Kidney (tissue), 14 donors: ENCODE measurements around the gene EHD4. TPM values are rescaled to one million over a fixed set of nuclear protein-coding genes. Genes with fewer than 3 reads are reported as not detected.

Experiments
- DNase-seq, 5 donors: peaks; one replicate each; pipeline ENCODE4 v3.0.0-alpha.2; 2013 to 2020
- FAIRE-seq: peaks from 2 replicates; lab custom pipeline; 2012; peaks lifted over from hg19 to GRCh38; lab: Jason Lieb, UNC
- H3K27ac ChIP-seq, 2 donors: one replicate each; pipeline ENCODE4 v1.7.0; 2013; ENCODE audit warnings: low read depth in 2 of 2, low read length in 2 of 2, inconsistent platforms in 1 of 2
- H3K27me3 ChIP-seq: one replicate; pipeline ENCODE4 v1.7.1; 2013; ENCODE audit warnings: low read length, inconsistent platforms; ENCODE audit not compliant: control insufficient read depth, insufficient read depth
- H3K36me3 ChIP-seq, 3 donors: one replicate each; pipeline versions ENCODE4 v1.7.0 to v1.7.1; 2013; ENCODE audit warnings: low read length in 3 of 3, control low read depth in 1 of 3, inconsistent platforms in 1 of 3; ENCODE audit not compliant: insufficient read depth in 3 of 3, control insufficient read depth in 2 of 3
- H3K4me1 ChIP-seq, 3 donors: one replicate each; pipeline versions ENCODE4 v1.7.0 to v1.7.1; 2013; ENCODE audit warnings: low read length in 3 of 3, inconsistent platforms in 1 of 3, low read depth in 1 of 3; ENCODE audit not compliant: control insufficient read depth in 2 of 3, insufficient read depth in 2 of 3
- H3K4me3 ChIP-seq, 3 donors: one replicate each; pipeline versions ENCODE4 v1.7.0 to v1.8.1; 2013; ENCODE audit warnings: low read length in 3 of 3, control low read depth in 1 of 3, inconsistent platforms in 1 of 3
- H3K9ac ChIP-seq, 3 donors: one replicate each; pipeline versions ENCODE4 v1.7.0 to v1.7.1; 2013; ENCODE audit warnings: low read length in 3 of 3, control low read depth in 1 of 3, inconsistent platforms in 1 of 3
- H3K9me3 ChIP-seq, 3 donors: one replicate each; pipeline versions ENCODE4 v1.7.0 to v1.7.1; 2013; ENCODE audit warnings: low read length in 3 of 3, control low read depth in 1 of 3, inconsistent platforms in 1 of 3; ENCODE audit not compliant: control insufficient read depth in 2 of 3, insufficient read depth in 1 of 3
- intact Hi-C: fragments of 100-400 bp; cut with DNase I; formaldehyde crosslinking; loops from one replicate; pipeline ENCODE4 v1.11.1; 2022
- polyA plus RNA-seq: library from polyadenylated mRNA; stranded (reverse); fragments of 350-450 nt; fragmentation: Illumina TruSeq; extraction: RNeasy Lipid Tissue Mini Kit (QIAGEN cat#74804); gene quantifications from one replicate; pipeline ENCODE4 v1.2.3, GENCODE V29; 2014; ENCODE audit warnings: low read depth, low replicate concordance; ENCODE audit not compliant: insufficient read depth
- total RNA-seq: library from RNA; stranded (reverse); fragmentation: NEBNext Ultra II Directional; extraction: Animal tissue kit (Norgen Biotek cat#: 25700); gene quantifications from one replicate; pipeline ENCODE4 v1.2.1, GENCODE V29; 2021
- TF ChIP-seq, protein P1 (sequence below): IDR thresholded peaks from 3 replicates; pipeline ENCODE4 v1.5.1; 2012; ENCODE audit warnings: mild to moderate bottlenecking, moderate library complexity, borderline replicate concordance; ENCODE audit not compliant: insufficient read depth; ENCODE audit errors: extremely low read depth
- donor health status: control.
- donor health status: control.
- donor health status: control.
- donor health status: control.
- donor health status: control.
- donor health status: DM: yes; HTN: yes; CAD: no.
- donor health status: Normal renal cell carcinoma (clear cell type).

The EHD4 gene
- total and polyA plus RNA-seq, 2 donors from 2014 or later: 15.7 to 38.5 TPM

DNA sequence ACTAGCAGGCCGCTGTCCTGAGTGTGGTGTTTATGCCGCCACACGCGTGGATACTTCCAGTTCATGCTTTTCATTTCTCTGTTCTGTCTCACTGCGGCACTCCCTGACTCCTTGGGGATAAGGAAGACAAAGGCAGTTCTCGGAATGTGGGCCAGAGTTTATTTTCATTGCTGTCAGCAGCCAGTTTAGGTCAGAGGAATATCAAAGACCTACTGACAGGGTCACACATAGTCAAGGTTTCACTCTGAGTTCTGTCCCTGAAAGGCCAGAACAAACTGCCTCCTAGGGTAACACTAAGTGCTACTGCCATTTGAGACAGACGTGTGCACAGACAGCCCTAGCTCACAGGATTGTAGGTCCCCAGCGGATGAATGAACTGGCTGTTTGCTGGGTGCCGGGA lies 51.2 kb downstream of the EHD4 start:
- Histone ChIP-seq H3K27ac (no peak overlapping the region), H3K9me3 (peaks cover 0 to 7% (median 0%) of the 10 kb centered on the region in 3 donors), H3K27me3 (no peaks in the 10 kb centered on the region), H3K36me3 (peaks cover 0 to 12% (median 4%) of the 10 kb centered on the region in 3 donors), H3K4me3 (no peak overlapping the region), H3K4me1 (peaks cover 0 to 33% (median 12%) of the 10 kb centered on the region in 3 donors), H3K9ac (no peak overlapping the region)
- FAIRE-seq: no peak
- intact Hi-C loops: no loop called here
- DNase-seq: no peak
- TF ChIP-seq, protein P1, sequence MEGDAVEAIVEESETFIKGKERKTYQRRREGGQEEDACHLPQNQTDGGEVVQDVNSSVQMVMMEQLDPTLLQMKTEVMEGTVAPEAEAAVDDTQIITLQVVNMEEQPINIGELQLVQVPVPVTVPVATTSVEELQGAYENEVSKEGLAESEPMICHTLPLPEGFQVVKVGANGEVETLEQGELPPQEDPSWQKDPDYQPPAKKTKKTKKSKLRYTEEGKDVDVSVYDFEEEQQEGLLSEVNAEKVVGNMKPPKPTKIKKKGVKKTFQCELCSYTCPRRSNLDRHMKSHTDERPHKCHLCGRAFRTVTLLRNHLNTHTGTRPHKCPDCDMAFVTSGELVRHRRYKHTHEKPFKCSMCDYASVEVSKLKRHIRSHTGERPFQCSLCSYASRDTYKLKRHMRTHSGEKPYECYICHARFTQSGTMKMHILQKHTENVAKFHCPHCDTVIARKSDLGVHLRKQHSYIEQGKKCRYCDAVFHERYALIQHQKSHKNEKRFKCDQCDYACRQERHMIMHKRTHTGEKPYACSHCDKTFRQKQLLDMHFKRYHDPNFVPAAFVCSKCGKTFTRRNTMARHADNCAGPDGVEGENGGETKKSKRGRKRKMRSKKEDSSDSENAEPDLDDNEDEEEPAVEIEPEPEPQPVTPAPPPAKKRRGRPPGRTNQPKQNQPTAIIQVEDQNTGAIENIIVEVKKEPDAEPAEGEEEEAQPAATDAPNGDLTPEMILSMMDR: no peak

DNA sequence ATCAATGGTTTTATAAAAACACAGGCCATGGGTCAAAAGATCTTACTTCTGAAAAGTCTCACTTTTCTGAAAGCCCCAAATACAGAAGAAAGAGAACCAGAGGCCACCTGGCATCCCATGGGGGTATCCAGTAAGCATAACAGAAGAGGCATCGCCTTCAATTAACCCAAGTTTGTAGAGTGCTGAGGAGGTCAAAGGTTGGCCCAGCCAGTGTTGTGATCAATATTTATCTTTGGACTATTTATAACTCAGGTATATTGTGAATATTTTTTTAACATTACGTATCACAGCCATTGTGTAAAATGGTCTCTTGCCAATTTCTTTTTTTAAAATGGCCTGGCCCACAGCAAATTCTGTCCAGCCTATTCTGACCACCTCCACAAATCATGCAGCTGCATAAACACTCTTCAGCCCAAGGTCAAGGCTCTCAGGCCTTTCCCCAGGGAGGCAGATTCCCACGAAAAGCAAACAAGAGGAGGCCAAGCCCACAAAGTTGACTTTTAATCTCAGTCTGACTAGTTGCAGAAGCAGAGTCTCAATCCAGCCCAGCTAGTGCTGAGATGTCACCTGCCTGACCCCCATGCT lies 52.3 kb downstream of the EHD4 start:
- Histone ChIP-seq H3K27me3 (no peaks in the 10 kb centered on the region), H3K9ac (no peak overlapping the region), H3K27ac (no peak overlapping the region), H3K36me3 (peaks cover 0 to 12% (median 4%) of the 10 kb centered on the region in 3 donors), H3K9me3 (peaks cover 0 to 7% (median 0%) of the 10 kb centered on the region in 3 donors), H3K4me1 (peaks cover 0 to 29% (median 6%) of the 10 kb centered on the region in 3 donors), H3K4me3 (no peak overlapping the region)
- DNase-seq: peak in 1 of 5 donors; percentile 61
- FAIRE-seq: no peak
- intact Hi-C loops: no loop called here
- TF ChIP-seq, protein P1: no peak

DNA sequence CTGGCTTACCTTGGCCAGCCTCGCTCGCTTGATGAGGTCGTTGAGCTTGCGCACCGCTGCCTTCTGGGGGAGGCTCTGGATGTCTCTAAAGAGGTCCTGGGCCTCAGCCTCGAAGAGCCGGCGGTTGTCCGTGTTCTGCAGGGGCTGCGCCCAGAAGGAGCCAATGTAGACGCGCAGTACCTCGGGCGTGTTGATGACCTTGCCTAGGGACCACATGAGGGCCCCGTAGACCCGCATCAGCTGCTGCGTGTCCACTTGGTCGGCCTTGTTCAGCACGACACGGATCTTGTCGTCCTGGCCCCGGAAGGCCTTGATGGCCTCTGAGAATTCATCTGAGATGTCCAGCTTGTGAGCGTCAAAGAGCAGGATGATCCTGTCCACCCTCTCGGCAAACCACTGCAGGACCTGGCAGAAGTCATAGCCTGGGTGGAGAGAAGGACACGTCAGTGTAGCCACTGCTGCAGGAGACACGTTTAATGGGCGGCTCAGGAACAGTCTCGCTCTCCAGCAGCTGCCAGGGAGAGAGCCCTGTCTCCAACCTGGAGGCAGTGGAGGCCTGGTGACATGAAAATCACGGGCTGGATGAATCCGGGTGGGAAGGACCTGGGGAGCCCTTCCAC lies 53.0 kb downstream of the EHD4 start:
- DNase-seq: peak in 1 of 5 donors; percentile 67
- intact Hi-C loops: no loop called here
- peaks cover 0 to 28% (median 6%) of the 10 kb centered on the region in 3 donors for H3K4me1 ChIP-seq
- H3K27me3 ChIP-seq: no peaks in the 10 kb centered on the region
- FAIRE-seq: no peak
- peaks cover 0 to 7% (median 0%) of the 10 kb centered on the region in 3 donors for H3K9me3 ChIP-seq
- H3K27ac ChIP-seq: no peak overlapping the region
- H3K9ac ChIP-seq: no peak overlapping the region
- TF ChIP-seq, protein P1: no peak
- no peak overlapping the region for H3K4me3 ChIP-seq
- H3K36me3 ChIP-seq: peaks cover 0 to 12% (median 4%) of the 10 kb centered on the region in 3 donors
